NAMALWA (cell line): ENCODE measurements around the gene CPHXL2.

Source experiments
- DNase-seq: peaks from one replicate; pipeline ENCODE4 v3.0.0-alpha.2; 2015; ENCODE audit warnings: low spot score

CPHXL2 gene

GRCh38 chr16:75640598-75640997, 36.2 kb downstream of the CPHXL2 start:
- DNase-seq, result no peak

DNA sequence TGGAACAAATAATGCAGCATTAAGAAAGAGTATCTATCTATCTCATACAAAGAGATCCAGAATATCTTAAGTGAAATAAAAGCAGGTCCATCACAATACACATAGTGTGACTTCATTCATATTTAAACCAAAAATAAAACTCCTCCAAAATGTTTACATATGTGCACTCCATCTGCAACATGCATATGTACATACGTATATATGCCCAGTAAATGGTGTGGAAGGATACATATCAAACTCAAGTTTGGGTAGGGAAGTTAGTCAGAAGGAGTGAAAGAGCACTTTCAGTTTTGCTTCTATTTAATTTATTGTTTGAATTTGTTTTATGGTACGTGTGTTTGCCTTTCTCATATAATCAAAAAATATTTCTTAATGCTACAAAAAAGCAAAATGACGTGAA, 41.8 kb downstream of the CPHXL2 start:
- no peak for DNase-seq

DNA sequence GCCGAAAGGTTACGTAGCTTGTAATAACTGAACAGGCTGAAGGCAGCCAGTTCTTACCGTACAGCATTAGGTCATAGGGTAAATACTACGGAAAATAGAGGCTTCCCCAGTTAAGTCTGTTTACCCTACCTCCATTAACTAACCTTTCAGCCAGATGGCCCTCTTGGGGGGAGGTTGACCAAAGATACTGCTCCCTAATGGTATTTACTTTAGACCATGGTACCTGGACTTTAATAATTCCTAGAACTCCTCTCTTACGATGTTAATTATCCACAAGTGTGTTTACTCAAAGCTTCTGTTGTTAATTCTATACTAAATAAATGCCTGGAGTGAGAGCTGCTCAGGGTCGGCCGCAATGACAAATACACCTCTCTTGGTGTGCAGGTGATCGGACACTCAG, 44.0 kb downstream of the CPHXL2 start:
- DNase-seq, result no peak

DNA sequence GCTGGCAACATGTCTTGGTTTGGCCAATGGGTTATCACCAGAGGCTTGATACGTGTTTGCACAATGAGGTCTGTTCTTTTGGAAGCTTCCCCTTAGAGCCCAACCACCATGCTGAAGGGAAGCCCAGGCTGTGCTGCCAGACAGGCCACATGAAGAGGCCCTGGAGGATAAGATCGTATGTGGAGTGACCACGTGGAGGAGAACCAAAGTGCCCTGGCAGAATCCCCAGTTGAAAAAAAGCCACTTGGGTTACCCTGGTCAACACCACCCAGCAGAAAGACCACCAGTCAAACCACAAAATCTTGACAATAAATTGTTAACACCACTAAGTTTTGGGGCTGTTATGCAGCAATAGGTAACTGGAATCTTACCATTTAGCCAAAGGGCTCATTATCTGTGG, 46.8 kb downstream of the CPHXL2 start:
- DNase-seq, result no peak

- no peak for DNase-seq
These were observed 47.7 kb downstream of the CPHXL2 start for GRCh38 chr16:75629132-75629531.

DNA sequence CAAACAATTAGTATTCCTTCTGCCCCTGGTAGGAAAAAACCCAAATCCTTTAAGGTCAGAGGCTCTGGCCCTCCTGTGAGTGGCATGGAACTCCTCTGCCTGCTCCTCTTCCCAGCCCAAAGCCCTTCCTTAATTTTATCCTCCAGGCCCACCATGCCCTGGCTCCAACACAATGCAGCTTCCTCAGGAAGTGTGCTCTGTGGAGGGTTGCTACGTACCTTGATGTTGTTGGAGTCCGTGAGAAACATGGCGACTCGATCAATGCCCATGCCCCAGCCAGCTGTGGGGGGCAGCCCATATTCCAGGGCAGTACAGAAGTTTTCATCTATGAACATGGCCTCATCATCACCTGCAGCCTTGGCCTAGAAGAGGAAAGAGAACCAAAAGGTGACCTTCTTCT, 48.5 kb downstream of the CPHXL2 start:
- DNase-seq, result no peak

DNA sequence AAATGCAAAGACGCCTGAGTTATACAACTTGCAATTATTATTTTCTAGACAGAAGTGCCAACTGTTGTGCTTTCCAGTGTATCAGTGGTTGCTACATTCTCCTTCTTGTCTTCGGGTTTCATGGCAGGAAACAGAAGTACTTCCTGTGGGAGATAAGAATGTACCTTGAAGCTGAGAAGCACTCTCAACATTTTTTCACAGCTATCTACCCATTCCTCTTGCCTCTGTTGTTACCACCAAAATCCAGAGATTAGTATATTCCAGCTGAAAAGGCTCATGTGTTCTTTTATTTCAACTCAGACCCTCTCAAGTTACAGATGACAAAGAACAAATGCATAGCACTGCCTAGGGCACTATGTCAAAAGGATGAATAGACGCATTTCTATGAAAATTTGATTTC, 49.0 kb downstream of the CPHXL2 start:
- no peak for DNase-seq

DNA sequence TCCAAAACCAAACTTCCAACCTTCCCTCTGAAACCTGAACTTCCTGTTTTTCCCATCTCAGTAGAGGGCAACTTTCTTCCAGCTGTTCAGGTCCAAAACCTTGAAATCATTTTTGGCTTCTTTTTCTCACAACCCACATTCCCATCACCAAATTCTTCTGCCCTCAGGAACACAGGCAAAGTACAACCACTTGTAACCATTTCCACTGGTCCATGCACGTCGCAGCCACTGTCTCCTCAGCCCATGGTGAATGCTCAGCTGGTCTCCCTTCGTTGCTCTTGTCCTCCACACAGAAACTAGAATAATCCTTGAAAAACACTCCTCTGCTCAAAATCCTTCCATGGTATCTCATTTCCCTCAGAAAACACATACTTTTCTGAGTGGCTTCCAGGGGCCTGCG, 50.0 kb downstream of the CPHXL2 start:
- DNase-seq, result no peak

- DNase-seq, result no peak
These were observed 51.9 kb downstream of the CPHXL2 start for GRCh38 chr16:75624921-75625334.

GRCh38 chr16:75622761-75623605, 53.8 kb downstream of the CPHXL2 start, which contains the start of gene ADAT1:
TSS of gene ADAT1 (minus strand) at chr16:75623281. CDS start at chr16:75620799, 2,482 bp downstream.
- DNase-seq, result peak; percentile 99

- DNase-seq, result peak; percentile 72
These were observed 55.7 kb downstream of the CPHXL2 start for GRCh38 chr16:75621170-75621477.

DNA sequence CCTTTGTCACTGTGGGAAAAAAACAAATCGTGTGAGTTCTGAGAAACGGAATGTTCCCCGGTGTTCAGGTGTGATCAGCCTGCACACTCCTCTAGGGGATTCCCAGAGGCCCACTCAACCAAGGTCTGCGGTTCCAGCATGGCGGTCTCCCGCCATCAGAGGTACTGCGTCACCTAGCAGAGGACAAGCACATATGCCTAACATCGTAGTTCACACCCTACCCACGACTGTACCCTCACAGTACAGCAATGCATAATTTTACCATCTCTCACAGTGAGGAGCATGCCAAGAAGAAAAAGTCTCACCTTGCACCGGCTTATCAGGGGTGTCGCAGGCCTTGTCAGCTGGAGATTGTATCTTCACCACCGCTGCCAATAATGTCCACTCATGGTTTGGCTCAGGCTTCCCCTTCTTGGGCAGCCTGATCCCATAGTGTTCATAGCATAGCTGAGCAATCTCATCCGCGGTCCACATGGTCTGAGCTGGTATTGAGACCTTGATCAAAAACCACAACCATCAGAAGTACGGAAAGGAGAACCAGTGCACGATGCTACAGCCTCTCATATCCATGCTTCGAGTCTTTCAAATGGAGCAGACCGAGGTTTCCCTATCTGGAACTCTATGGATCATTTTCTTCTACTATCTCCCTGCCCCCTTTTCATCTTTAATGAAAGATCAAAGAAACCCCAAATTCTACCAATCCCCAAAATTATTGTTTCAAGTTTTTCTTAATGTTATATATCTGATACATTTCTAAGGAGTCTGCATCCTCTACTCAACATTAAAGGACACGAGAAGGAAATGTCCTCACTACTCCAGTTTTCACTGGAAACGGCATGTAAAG, 56.3 kb downstream of the CPHXL2 start:
- DNase-seq, result no peak

- DNase-seq, result no peak
These were observed 58.0 kb downstream of the CPHXL2 start for GRCh38 chr16:75618780-75619179.

- DNase-seq, result no peak
These were observed 59.7 kb downstream of the CPHXL2 start for GRCh38 chr16:75617121-75617520.

DNA sequence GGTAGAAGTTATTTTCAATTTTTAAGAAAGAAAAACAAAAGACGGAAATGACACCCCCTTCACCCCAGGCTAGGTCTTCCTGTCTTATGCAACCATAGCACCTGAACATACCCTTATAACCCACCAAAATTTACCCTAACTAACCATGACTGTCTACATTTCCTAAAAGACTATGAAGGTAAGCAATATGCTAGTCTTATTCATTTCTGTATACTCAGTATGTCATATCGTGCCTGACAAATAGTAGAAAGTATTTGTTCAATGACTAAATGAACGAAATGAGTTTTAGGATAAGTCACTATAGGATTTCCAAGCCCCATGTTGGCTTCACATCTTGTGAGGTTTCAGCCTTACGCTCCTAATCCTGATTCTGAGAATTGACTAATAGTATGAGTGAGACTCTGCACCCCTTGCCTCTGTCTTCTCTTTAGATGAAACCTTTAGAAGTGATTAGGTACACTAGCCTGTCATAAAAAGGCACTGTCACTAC, 60.2 kb downstream of the CPHXL2 start:
- no peak for DNase-seq

DNA sequence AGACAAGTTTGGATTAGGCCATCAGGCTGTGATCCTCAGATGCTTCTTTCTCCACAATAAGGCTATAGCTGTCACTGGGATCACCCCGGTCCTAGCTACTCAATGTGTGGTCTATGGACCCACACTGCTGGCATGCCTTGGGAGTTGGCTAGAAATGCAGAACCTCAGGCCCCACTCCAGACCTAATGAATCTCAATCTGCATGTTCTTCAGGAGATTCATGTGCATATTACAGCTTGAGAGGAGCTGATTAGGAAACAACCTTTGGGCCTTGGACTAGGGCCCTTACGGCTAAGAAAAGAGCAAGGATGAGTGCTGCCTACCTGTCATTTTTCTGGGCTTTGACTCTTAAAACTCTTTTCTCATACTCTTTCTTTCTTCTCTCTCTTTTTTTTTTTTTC, 61.2 kb downstream of the CPHXL2 start:
- DNase-seq, result no peak

- no peak for DNase-seq
These were observed 62.5 kb downstream of the CPHXL2 start for GRCh38 chr16:75614066-75614897.
